IPS-20b (cell line): ENCODE measurements around the gene ANKUB1.

Experiments
- H3K27ac ChIP-seq: one replicate; pipeline ENCODE4 v1.5.1; 2013; ENCODE audit warnings: low read length
- H3K27me3 ChIP-seq: 2 replicates; pipeline ENCODE4 v1.6.1; 2013; ENCODE audit warnings: mild to moderate bottlenecking, low read length, inconsistent platforms; ENCODE audit not compliant: insufficient read depth
- H3K36me3 ChIP-seq: 2 replicates; pipeline ENCODE4 v1.6.1; 2013; ENCODE audit warnings: low read depth, mild to moderate bottlenecking, inconsistent platforms, low read length, moderate library complexity; ENCODE audit not compliant: insufficient read depth
- H3K4me1 ChIP-seq: 2 replicates; pipeline ENCODE4 v1.6.1; 2013; ENCODE audit warnings: mild to moderate bottlenecking, control low read depth, inconsistent platforms, low read length, moderate library complexity; ENCODE audit not compliant: insufficient read depth
- H3K4me3 ChIP-seq: 2 replicates; pipeline ENCODE4 v1.5.1; 2013; ENCODE audit warnings: mild to moderate bottlenecking, low read length, inconsistent platforms
- H3K9ac ChIP-seq: 2 replicates; pipeline ENCODE4 v1.6.1; 2013; ENCODE audit warnings: low read depth, mild to moderate bottlenecking, inconsistent platforms, low read length, moderate library complexity
- H3K9me3 ChIP-seq: 2 replicates; pipeline ENCODE4 v1.6.1; 2013; ENCODE audit warnings: mild to moderate bottlenecking, low read depth, low read length, inconsistent platforms; ENCODE audit not compliant: insufficient read depth

Gene ANKUB1

GRCh38 chr3:149806171-149806778 is 13.9 kb upstream of the ANKUB1 start:
- Histone ChIP-seq H3K9me3 (no peaks in the 10 kb centered on the region), H3K27me3 (no peaks in the 10 kb centered on the region), H3K27ac (no peak overlapping the region), H3K36me3 (no peaks in the 10 kb centered on the region), H3K4me1 (no peaks in the 10 kb centered on the region), H3K9ac (no peak overlapping the region), H3K4me3 (no peak overlapping the region)

GRCh38 chr3:149801639-149802038 is 9.3 kb upstream of the ANKUB1 start:
- H3K27ac ChIP-seq: no peak overlapping the region

GRCh38 chr3:149801195-149801594 is 8.8 kb upstream of the ANKUB1 start:
- Histone ChIP-seq H3K9ac (no peak overlapping the region), H3K27me3 (no peaks in the 10 kb centered on the region), H3K9me3 (no peaks in the 10 kb centered on the region), H3K4me3 (no peak overlapping the region), H3K27ac (no peak overlapping the region), H3K4me1 (no peaks in the 10 kb centered on the region), H3K36me3 (no peaks in the 10 kb centered on the region)

More at GRCh38 chr3:149801639-149802038, 9.3 kb upstream of the ANKUB1 start:
- H3K9ac ChIP-seq: no peak overlapping the region
- H3K27me3 ChIP-seq: no peaks in the 10 kb centered on the region
- no peaks in the 10 kb centered on the region for H3K9me3 ChIP-seq
- no peaks in the 10 kb centered on the region for H3K4me1 ChIP-seq
- H3K36me3 ChIP-seq: no peaks in the 10 kb centered on the region
- no peak overlapping the region for H3K4me3 ChIP-seq

GRCh38 chr3:149800693-149801092 is 8.3 kb upstream of the ANKUB1 start:
- H3K9ac ChIP-seq: no peak overlapping the region
- no peaks in the 10 kb centered on the region for H3K9me3 ChIP-seq
- no peaks in the 10 kb centered on the region for H3K36me3 ChIP-seq
- no peak overlapping the region for H3K27ac ChIP-seq
- no peaks in the 10 kb centered on the region for H3K27me3 ChIP-seq
- no peaks in the 10 kb centered on the region for H3K4me1 ChIP-seq
- no peak overlapping the region for H3K4me3 ChIP-seq

GRCh38 chr3:149796026-149796425 is 3.7 kb upstream of the ANKUB1 start:
- no peaks in the 10 kb centered on the region for H3K27me3 ChIP-seq
- no peak overlapping the region for H3K27ac ChIP-seq
- no peaks in the 10 kb centered on the region for H3K9me3 ChIP-seq
- no peaks in the 10 kb centered on the region for H3K4me1 ChIP-seq
- no peak overlapping the region for H3K4me3 ChIP-seq
- no peak overlapping the region for H3K9ac ChIP-seq
- no peaks in the 10 kb centered on the region for H3K36me3 ChIP-seq

GRCh38 chr3:149790698-149791097 is 1.7 kb downstream of the ANKUB1 start:
- no peaks in the 10 kb centered on the region for H3K36me3 ChIP-seq
- no peak overlapping the region for H3K9ac ChIP-seq
- H3K27ac ChIP-seq: no peak overlapping the region
- no peaks in the 10 kb centered on the region for H3K9me3 ChIP-seq
- no peak overlapping the region for H3K4me3 ChIP-seq
- no peaks in the 10 kb centered on the region for H3K4me1 ChIP-seq
- no peaks in the 10 kb centered on the region for H3K27me3 ChIP-seq

- Histone ChIP-seq H3K4me3 (no peak overlapping the region), H3K27me3 (no peaks in the 10 kb centered on the region), H3K9ac (no peak overlapping the region), H3K27ac (no peak overlapping the region), H3K9me3 (no peaks in the 10 kb centered on the region), H3K4me1 (no peaks in the 10 kb centered on the region), H3K36me3 (no peaks in the 10 kb centered on the region)
These were observed 2.1 kb downstream of the ANKUB1 start for GRCh38 chr3:149790268-149790667.

GRCh38 chr3:149784064-149784704 is 8.2 kb downstream of the ANKUB1 start:
- no peak overlapping the region for H3K9ac ChIP-seq
- H3K4me1 ChIP-seq: 0 out of 2 replicates have a peak, but pooled peaks cover 3% of the 10 kb centered on the region
- H3K27ac ChIP-seq: no peak overlapping the region

GRCh38 chr3:149783576-149783975 is 8.8 kb downstream of the ANKUB1 start:
- Histone ChIP-seq H3K9ac (no peak overlapping the region), H3K9me3 (no peaks in the 10 kb centered on the region), H3K27me3 (no peaks in the 10 kb centered on the region), H3K27ac (no peak overlapping the region), H3K4me3 (no peak overlapping the region), H3K36me3 (no peaks in the 10 kb centered on the region), H3K4me1 (0 out of 2 replicates have a peak, but pooled peaks cover 3% of the 10 kb centered on the region)

More at GRCh38 chr3:149784064-149784704, 8.2 kb downstream of the ANKUB1 start:
- Histone ChIP-seq H3K36me3 (no peaks in the 10 kb centered on the region), H3K27me3 (no peaks in the 10 kb centered on the region), H3K4me3 (no peak overlapping the region), H3K9me3 (no peaks in the 10 kb centered on the region)

GRCh38 chr3:149781741-149782140 is 10.6 kb downstream of the ANKUB1 start:
- H3K27ac ChIP-seq: no peak overlapping the region
- H3K36me3 ChIP-seq: no peaks in the 10 kb centered on the region
- H3K4me3 ChIP-seq: no peak overlapping the region
- no peaks in the 10 kb centered on the region for H3K27me3 ChIP-seq
- no peaks in the 10 kb centered on the region for H3K9me3 ChIP-seq
- H3K4me1 ChIP-seq: 0 out of 2 replicates have a peak, but pooled peaks cover 3% of the 10 kb centered on the region
- no peak overlapping the region for H3K9ac ChIP-seq

GRCh38 chr3:149781211-149781610 is 11.1 kb downstream of the ANKUB1 start:
- Histone ChIP-seq H3K27me3 (no peaks in the 10 kb centered on the region), H3K9me3 (no peaks in the 10 kb centered on the region), H3K27ac (no peak overlapping the region), H3K9ac (no peak overlapping the region), H3K4me1 (0 out of 2 replicates have a peak, but pooled peaks cover 3% of the 10 kb centered on the region), H3K36me3 (no peaks in the 10 kb centered on the region), H3K4me3 (no peak overlapping the region)
